ENCODE data around the gene CLDN19.

The CLDN19 gene, protein sequence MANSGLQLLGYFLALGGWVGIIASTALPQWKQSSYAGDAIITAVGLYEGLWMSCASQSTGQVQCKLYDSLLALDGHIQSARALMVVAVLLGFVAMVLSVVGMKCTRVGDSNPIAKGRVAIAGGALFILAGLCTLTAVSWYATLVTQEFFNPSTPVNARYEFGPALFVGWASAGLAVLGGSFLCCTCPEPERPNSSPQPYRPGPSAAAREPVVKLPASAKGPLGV

DNA sequence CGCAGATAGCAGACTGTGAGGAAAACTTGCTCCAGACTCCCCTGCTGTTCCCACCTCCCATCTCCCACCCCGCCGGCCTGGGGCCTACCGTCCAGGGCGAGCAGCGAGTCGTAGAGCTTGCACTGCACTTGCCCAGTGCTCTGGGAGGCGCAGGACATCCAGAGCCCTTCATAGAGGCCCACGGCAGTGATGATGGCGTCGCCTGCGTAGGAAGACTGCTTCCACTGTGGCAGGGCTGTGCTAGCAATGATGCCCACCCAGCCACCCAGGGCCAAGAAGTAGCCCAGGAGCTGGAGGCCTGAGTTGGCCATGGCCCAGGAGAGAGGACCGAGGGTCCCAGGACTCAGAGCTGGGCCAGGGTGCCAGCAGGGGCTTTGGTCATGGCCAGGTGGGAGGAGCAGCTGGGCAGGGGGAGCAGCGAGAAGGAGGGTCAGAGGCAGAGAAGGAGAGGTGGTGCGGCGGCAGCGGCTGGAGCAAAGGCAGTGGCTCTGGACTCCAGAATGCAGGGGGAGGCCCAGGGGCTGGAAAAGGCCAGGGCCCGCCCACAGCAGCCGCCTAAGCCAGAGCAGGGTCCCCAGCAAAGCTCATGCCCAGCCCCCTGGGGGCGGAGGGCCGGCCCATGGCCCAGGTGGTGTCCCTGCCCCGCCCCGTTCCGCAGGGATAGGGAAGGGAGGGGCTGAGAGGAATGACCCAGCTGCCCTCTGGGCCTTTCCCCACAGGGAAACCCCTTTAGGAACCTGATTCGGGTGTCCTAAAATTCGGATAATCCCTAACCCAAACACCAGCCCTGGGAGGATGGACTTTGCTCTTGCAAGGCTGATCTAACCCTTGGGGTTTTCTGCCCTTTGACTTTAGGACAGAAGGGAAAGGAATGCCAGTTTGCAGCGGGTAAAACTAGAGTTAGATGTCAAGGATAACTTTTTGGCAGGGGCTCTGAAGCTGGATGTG is at the start of gene CLDN19:
TSS of gene CLDN19 (minus strand) at position 484 of the 948 bp plus-strand sequence. CDS start at position 311, 173 bp downstream.
- no peak within 1 kb of the TSS for H3K4me3 ChIP-seq (ENCODE audit: low read depth, low read length)
- TF ChIP-seq, protein P1, sequence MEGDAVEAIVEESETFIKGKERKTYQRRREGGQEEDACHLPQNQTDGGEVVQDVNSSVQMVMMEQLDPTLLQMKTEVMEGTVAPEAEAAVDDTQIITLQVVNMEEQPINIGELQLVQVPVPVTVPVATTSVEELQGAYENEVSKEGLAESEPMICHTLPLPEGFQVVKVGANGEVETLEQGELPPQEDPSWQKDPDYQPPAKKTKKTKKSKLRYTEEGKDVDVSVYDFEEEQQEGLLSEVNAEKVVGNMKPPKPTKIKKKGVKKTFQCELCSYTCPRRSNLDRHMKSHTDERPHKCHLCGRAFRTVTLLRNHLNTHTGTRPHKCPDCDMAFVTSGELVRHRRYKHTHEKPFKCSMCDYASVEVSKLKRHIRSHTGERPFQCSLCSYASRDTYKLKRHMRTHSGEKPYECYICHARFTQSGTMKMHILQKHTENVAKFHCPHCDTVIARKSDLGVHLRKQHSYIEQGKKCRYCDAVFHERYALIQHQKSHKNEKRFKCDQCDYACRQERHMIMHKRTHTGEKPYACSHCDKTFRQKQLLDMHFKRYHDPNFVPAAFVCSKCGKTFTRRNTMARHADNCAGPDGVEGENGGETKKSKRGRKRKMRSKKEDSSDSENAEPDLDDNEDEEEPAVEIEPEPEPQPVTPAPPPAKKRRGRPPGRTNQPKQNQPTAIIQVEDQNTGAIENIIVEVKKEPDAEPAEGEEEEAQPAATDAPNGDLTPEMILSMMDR (IDR thresholded peaks at IDR 0.05; ENCODE audit: borderline replicate concordance, insufficient read depth, low read depth, low read length), result no peak

DNA sequence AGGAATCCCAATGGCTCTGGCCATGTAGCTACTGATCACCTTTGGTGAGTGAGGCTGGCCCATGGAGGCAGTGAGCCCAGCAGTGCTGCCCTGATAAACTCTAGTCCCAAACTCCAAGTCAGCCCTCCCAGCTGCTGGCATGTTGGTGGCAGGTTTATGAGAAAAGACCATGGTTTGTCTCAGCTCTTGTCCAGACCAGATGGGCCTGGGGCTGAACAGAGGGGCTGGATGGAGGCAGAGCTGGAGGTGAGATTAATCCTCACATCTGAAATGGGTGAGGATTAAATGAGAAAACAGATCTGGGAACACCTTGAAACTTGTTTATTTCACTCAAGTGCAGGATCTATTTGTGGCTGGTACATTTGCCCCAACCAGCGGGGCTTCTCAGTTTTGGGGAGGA is 48.0 kb upstream of the CLDN19 start:
- TF ChIP-seq, protein P1 (IDR thresholded peaks at IDR 0.05; ENCODE audit: borderline replicate concordance, insufficient read depth, low read depth, low read length), result no peak
- no peak overlapping the region for H3K4me3 ChIP-seq (ENCODE audit: low read depth, low read length)

DNA sequence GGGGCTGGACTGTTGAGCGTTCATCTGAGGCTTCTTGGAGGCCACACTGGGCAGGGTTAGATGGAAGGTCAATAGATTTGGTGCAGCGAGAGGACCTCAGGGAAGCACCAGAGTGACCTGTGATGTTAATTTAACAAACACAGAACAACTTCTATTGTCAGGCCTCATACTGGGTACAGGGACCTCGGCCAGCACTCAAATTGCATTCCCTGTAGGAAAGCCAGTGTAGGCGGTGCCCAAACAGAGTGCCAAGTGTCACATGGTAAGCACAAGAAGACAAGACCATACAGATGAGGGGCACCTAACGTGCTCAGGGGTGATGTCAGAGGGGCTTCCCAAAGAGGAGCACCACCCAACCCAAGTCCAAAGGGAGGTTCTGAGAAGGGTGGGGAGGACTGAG is 46.1 kb upstream of the CLDN19 start:
- TF ChIP-seq, protein P1 (IDR thresholded peaks at IDR 0.05; ENCODE audit: borderline replicate concordance, insufficient read depth, low read depth, low read length), result no peak

DNA sequence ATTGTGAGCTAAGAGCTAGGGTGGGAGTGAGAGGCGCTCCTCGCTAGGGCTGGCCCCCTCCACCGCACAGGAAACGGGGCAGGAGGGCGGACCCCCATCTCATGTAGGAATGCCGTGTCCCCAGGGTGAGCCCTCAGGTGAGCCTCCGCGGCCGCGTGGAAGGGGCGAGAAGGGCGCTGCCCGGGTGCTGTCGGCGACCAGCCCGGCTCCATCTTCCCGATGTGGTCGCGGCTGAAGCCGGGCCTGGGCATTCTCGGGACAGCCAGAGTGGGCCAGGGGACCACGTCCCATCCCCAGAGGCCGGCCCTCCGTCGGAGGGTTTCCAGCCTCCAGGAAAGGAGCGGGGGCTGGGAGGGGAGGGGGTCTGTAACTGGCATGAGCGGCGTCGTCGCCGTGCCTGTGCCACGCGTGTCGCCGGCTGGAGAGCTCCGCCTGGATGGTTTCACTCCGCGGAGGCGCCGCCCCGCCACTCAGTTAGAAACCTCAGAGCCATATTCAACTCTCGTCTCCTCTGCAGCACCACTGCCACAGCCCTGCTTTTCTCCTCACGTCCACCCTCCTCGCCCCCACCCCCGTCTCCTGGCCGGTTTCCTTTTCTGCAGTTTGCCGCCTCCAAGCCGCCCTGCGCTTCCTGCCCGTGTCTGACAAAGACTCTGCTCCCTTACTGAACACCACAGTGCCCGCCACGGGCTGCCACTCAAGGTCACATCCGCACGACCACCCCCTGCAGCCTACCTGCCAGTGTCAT is 45.1 kb upstream of the CLDN19 start, which contains the start of gene TMEM269:
TSS of gene TMEM269 (plus strand) at position 46 of the 748 bp plus-strand sequence. CDS start 4,903 bp downstream, outside the sequence.
- no peak within 1 kb of the TSS for H3K4me3 ChIP-seq (ENCODE audit: low read depth, low read length)
- TF ChIP-seq, protein P1 (IDR thresholded peaks at IDR 0.05; ENCODE audit: borderline replicate concordance, insufficient read depth, low read depth, low read length), result no peak

More for the DNA sequence above, 46.1 kb upstream of the CLDN19 start:
- H3K4me3 ChIP-seq (ENCODE audit: low read depth, low read length), result no peak overlapping the region

DNA sequence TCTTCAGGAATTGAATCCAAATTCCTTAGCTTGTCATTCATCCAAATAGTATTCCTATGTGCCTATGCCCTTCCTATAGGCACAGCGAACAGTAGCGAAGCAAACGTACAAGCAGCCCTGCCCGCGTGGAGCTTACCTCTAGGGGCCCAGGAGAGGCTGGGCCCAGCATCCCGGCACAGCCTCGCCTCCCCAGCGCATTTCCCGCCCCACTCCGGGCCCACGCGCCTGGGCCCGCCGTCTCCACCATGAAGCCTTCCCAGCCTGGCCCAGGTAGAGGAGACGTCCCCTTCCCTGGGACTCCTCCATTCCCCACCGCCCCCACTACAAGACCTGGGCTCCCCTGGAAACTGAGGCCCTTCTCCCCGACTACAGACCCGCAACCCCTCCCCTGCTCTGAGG is 44.5 kb upstream of the CLDN19 start:
- TF ChIP-seq, protein P1 (IDR thresholded peaks at IDR 0.05; ENCODE audit: borderline replicate concordance, insufficient read depth, low read depth, low read length), result no peak
- H3K4me3 ChIP-seq (ENCODE audit: low read depth, low read length), result no peak overlapping the region

DNA sequence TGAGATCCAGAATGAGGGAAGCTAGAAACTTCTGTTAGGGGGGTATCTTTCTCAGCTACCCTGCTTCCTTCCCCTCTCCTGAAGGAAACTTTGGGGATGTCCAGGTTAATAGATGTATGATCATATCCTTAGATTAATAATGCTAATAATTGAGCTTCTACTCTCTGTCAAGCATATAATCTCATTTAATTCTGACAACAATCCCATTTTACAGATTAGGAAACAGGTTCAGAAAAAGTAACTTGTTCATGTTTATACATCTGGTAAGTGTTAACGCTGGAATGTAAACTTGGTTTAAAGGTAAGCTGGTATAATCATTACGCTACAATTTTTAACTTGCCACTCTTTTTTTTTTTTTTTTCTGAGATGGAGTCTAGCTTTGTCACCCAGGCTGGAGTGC is 43.1 kb upstream of the CLDN19 start:
- no peak overlapping the region for H3K4me3 ChIP-seq (ENCODE audit: low read depth, low read length)
- TF ChIP-seq, protein P1 (IDR thresholded peaks at IDR 0.05; ENCODE audit: borderline replicate concordance, insufficient read depth, low read depth, low read length), result no peak
